ENCODE data around the gene TBX1.

- TF ChIP-seq REST (IDR thresholded peaks at IDR 0.05; ENCODE audit: borderline replicate concordance) (no peak), CTCF (IDR thresholded peaks at IDR 0.05; ENCODE audit: poor library complexity, severe bottlenecking) (no peak), EZH2 (IDR thresholded peaks at IDR 0.05; ENCODE audit: borderline replicate concordance, insufficient read depth, low read length, poor library complexity, severe bottlenecking) (no peak), EP300 (conservative IDR thresholded peaks at IDR 0.05; ENCODE audit: poor library complexity, severe bottlenecking) (no peak), POLR2AphosphoS5 (IDR thresholded peaks at IDR 0.05) (no peak), RAD21 (conservative IDR thresholded peaks at IDR 0.05) (no peak), MXI1 (conservative IDR thresholded peaks at IDR 0.05; ENCODE audit: poor library complexity, severe bottlenecking) (no peak), TAF1 (IDR thresholded peaks at IDR 0.05; ENCODE audit: low read depth) (no peak), SMC3 (conservative IDR thresholded peaks at IDR 0.05; ENCODE audit: poor library complexity) (no peak)
Observed at GRCh38 chr22:19753996-19754700, 6.4 kb upstream of the TBX1 start.

Data from neural cell (in vitro differentiated cells).